Fibroblast of pulmonary artery (primary cell): ENCODE results near the gene MYL5.
"Not testable (repeated sequence)": the region's sequence is repeated elsewhere in the genome, so short reads cannot be mapped to it uniquely, and the experiment has no call there.

ENCODE experiments used
- DNase-seq: peaks from one replicate; pipeline ENCODE4 v3.0.0-alpha.2; 2010; ENCODE audit warnings: low read depth
- H3K4me3 ChIP-seq: replicated peaks from 2 replicates; pipeline ENCODE4 v1.5.1; 2011; ENCODE audit warnings: low read depth, mild to moderate bottlenecking, control low read depth, low read length, moderate library complexity
- TF ChIP-seq, protein P1 (sequence below): IDR thresholded peaks from 2 replicates; pipeline ENCODE4 v1.5.1; 2011; ENCODE audit warnings: mild to moderate bottlenecking, control low read depth, low read length, inconsistent platforms; ENCODE audit errors: missing control alignments

The MYL5 gene

DNA sequence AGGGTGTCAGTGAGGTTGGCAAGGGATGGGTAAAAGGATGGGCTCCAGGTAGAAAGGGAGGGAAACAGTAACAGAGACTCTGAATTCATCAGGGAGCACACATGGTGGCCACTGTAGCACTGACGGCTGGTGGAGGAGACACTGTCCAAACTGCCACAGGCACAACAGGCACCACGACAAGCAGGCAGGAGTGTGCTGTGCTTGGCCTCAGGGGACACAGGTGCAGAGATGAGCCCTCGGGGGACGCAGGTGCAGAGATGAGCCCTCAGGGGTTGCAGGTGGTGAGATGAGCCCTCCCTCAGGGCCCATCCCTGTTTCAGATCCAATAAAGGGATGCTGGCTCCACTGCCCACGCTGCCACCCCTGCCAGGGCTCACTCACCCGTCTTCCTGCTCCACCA, 41.4 kb upstream of the MYL5 start:
- DNase-seq: no peak
- H3K4me3 ChIP-seq: no peak overlapping the region
- TF ChIP-seq, protein P1, sequence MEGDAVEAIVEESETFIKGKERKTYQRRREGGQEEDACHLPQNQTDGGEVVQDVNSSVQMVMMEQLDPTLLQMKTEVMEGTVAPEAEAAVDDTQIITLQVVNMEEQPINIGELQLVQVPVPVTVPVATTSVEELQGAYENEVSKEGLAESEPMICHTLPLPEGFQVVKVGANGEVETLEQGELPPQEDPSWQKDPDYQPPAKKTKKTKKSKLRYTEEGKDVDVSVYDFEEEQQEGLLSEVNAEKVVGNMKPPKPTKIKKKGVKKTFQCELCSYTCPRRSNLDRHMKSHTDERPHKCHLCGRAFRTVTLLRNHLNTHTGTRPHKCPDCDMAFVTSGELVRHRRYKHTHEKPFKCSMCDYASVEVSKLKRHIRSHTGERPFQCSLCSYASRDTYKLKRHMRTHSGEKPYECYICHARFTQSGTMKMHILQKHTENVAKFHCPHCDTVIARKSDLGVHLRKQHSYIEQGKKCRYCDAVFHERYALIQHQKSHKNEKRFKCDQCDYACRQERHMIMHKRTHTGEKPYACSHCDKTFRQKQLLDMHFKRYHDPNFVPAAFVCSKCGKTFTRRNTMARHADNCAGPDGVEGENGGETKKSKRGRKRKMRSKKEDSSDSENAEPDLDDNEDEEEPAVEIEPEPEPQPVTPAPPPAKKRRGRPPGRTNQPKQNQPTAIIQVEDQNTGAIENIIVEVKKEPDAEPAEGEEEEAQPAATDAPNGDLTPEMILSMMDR: no peak

GRCh38 chr4:633406-633805, 40.9 kb upstream of the MYL5 start:
- no peak for DNase-seq
- H3K4me3 ChIP-seq: no peak overlapping the region
- TF ChIP-seq, protein P1: no peak

DNA sequence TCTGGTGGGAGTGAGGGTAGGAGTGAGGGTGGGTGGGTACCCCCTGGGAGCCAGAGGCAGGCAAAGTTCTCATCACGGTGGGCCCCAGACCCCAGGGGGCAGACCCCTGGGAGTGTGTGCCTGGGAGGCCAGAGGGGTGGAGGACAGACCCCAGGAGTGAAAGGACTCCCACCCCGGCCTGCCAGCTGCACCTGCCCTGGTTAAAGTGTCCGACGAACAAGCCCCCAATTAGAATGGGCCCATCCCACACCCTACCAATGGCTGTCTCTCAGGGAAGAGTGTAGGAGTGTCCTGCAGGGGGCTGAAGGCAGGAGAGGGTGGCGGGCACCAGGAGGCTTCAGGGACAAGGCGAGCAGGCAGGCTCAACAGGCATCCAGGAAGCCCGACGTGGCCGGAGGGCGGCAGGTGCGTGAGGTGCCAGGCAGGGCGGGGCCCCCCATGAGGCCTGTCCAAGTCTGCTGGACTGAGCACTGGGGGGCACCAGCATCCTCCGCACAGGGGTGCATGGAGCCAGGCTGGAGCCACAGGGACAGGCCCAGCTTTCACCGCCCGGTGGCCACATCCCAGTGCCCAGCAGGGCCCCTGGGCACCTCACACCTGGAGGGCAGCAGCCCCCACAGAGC, 40.3 kb upstream of the MYL5 start:
- TF ChIP-seq, protein P1: no peak
- DNase-seq: no peak
- H3K4me3 ChIP-seq: no peak overlapping the region

DNA sequence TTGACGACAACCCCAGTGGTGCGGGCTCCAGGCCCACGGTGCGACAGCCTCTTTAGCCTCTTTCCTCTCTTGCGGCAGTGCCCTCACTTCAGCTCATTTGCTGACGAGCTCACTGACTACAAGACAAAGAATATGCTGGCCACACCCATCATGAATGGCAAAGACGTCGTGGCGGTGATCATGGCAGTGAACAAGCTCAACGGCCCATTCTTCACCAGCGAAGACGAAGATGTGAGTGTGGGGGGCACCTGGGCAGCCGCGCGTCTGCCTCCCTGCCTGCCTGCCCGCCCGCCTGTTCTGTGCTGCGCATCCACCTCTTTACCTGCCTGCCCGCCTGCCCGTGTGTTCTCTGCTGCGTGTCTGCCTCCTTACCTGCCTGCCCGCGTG, 39.8 kb upstream of the MYL5 start:
- TF ChIP-seq, protein P1: no peak
- no peak overlapping the region for H3K4me3 ChIP-seq
- DNase-seq: no peak

DNA sequence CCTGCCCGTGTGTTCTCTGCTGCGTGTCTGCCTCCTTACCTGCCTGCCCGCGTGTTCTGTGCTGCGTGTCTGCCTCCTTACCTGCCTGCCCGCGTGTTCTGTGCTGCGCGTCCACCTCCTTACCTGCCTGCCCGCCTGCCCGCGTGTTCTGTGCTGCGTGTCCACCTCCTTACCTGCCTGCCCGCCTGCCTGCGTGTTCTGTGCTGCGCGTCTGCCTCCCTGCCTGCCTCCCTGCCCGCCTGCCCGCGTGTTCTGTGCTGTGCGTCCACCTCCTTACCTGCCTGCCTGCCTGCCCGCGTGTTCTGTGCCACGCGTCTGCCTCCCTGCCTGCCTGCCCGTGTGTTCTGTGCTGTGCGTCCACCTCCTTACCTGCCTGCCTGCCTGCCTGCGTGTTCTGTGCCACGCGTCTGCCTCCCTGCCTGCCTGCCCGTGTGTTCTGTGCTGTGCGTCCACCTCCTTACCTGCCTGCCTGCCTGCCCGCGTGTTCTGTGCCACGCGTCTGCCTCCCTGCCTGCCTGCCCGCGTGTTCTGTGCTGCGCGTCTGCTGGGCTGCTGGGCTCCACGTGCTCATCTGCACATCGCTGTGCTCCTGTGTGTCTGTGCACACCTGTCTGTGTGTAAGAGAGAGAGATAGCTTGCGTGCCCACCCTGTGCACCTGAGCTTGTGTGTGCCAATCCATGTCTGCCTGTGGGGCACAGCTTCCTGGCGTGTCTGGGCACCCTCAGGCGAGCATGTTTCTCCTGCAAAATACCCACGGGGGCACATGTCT, 39.1 kb upstream of the MYL5 start:
- H3K4me3 ChIP-seq, DNase-seq: not testable (repeated sequence)

GRCh38 chr4:635851-636627, 38.3 kb upstream of the MYL5 start:
- H3K4me3 ChIP-seq: no peak overlapping the region
- TF ChIP-seq, protein P1: no peak
- no peak for DNase-seq

DNA sequence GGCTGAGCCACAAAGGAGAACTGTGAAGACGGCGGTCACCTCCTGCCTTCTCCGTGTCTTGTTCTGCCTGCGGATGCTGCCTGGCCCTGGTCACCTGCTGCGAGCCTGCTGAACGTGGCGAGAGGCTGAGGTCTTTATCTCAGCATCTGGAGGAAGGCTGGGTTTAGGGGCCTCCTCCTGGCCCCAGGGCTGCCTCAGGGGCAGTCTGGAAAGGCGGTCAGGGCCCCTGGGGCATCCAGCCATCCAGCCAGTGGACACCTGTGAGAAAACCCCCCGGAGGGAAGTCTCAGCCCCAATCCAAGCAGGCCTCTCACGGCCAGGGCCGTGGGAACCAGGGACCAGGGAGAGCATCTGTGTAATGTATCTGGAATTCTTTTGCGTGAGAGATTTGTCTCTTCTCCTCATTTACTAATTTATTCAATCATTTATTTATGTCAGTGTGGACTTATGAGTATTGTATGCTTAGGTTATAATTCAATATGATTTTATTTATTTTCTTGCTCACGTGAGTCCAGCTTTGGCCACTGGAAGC, 37.6 kb upstream of the MYL5 start:
- TF ChIP-seq, protein P1: no peak
- no peak overlapping the region for H3K4me3 ChIP-seq

More for the DNA sequence above, 37.6 kb upstream of the MYL5 start:
- no peak for DNase-seq
